Activated CD8-positive, alpha-beta T cell treated with anti-CD3 and anti-CD28 coated beads for 36 hours (primary cell): ENCODE measurements around the gene IKZF1. TPM values are rescaled to one million over a fixed set of nuclear protein-coding genes. Genes with fewer than 3 reads are reported as not detected.

Source experiments
- ATAC-seq: fragments of 200-7000 bp; cut with Tn5 transposase; one replicate; pipeline ENCODE4 v1.10.0; 2021; ENCODE audit warnings: mild to moderate bottlenecking, moderate library complexity
- CTCF ChIA-PET: fragments of 350-600 bp; sonication (Branson Sonifier 250); formaldehyde crosslinking; loops from one replicate; lab custom pipeline; 2021; ENCODE audit warnings: antibody characterized with exemption; lab: Charles Lee
- POLR2A ChIA-PET: fragments of 350-600 bp; sonication (Branson Sonifier 250); formaldehyde crosslinking; loops from one replicate; lab custom pipeline; 2021; ENCODE audit warnings: antibody characterized with exemption; lab: Charles Lee
- DNase-seq: peaks from one replicate; pipeline ENCODE4 v3.0.0-alpha.2; 2020
- H3K27ac Mint-ChIP-seq: one replicate; pipeline ENCODE4 v1.8.0; 2021; ENCODE audit warnings: mild to moderate bottlenecking, mixed read lengths
- H3K27me3 Mint-ChIP-seq: one replicate; pipeline ENCODE4 v1.8.0; 2021; ENCODE audit warnings: mixed read lengths
- H3K36me3 Mint-ChIP-seq: one replicate; pipeline ENCODE4 v1.8.0; 2021; ENCODE audit warnings: low read depth, mixed read lengths
- H3K4me1 Mint-ChIP-seq: one replicate; pipeline ENCODE4 v1.8.0; 2021; ENCODE audit warnings: low read depth, mixed read lengths
- H3K4me3 Mint-ChIP-seq: one replicate; pipeline ENCODE4 v1.8.0; 2021; ENCODE audit warnings: mild to moderate bottlenecking, moderate library complexity, mixed read lengths
- H3K9me3 Mint-ChIP-seq: one replicate; pipeline ENCODE4 v1.8.0; 2021; ENCODE audit warnings: mixed read lengths
- intact Hi-C: fragments of 100-400 bp; cut with micrococcal nuclease; formaldehyde crosslinking; loops from one replicate; pipeline ENCODE4 v1.10.0; 2022
- total RNA-seq, 2 experiments: library from RNA; stranded (reverse); gene quantifications; one replicate each; pipeline ENCODE4 v1.2.3, GENCODE V29; 2021
- TF ChIP-seq, protein P1 (sequence below): fragments of 200-600 bp; IDR thresholded peaks from one replicate; pipeline ENCODE4 v1.8.0; 2022; ENCODE audit warnings: antibody characterized with exemption, mild to moderate bottlenecking

The IKZF1 gene
- total RNA-seq, 2 experiments from 2014 or later = 277 to 295 TPM

DNA sequence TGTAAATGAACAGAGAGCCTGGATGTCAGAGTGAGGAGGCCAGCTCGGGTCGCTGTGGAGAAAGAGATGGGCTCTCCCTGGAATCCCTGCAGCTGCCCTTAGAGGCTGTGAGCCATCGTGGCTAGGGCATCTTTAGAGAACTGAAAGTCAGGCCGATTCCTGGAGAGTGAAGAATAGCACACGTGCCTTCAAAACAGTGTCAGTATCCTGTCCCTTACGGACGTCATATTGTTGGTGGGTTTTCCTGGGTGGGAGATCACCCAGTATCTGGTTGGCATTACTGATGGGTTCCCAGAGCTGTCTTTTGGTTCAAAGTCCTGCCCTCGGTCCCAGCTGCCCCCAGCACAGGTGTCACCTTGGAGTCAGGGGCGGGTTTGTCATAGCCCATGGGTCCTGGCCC lies 25.3 kb downstream of the IKZF1 start:
- H3K27ac Mint-ChIP-seq = no peak overlapping the region
- H3K4me3 Mint-ChIP-seq = no peak overlapping the region
- peaks cover 69% of the 10 kb centered on the region for H3K36me3 Mint-ChIP-seq
- ChIA-PET CTCF (interaction anchor here (0.6 to 6.4 kb wide), 7 partner anchors 10 to 87 kb away, joined by 3 to 37 read pairs (median 5); no protein-coding TSS in a partner anchor), POLR2A (interaction anchor here (1.0 to 30.3 kb wide), 4 partner anchors 7 to 26 kb away, joined by 3 to 1646 read pairs (median 54); no protein-coding TSS in a partner anchor)
- DNase-seq (peak; percentile 25), ATAC-seq (no peak)
- peaks cover 78% of the 10 kb centered on the region for H3K4me1 Mint-ChIP-seq
- no peaks in the 10 kb centered on the region for H3K27me3 Mint-ChIP-seq
- H3K9me3 Mint-ChIP-seq = no peaks in the 10 kb centered on the region
- intact Hi-C loops = loop anchor here (2.0 to 5.0 kb wide), 2 partner anchors 13 to 38 kb away; no protein-coding TSS in a partner anchor
- TF ChIP-seq, protein P1, sequence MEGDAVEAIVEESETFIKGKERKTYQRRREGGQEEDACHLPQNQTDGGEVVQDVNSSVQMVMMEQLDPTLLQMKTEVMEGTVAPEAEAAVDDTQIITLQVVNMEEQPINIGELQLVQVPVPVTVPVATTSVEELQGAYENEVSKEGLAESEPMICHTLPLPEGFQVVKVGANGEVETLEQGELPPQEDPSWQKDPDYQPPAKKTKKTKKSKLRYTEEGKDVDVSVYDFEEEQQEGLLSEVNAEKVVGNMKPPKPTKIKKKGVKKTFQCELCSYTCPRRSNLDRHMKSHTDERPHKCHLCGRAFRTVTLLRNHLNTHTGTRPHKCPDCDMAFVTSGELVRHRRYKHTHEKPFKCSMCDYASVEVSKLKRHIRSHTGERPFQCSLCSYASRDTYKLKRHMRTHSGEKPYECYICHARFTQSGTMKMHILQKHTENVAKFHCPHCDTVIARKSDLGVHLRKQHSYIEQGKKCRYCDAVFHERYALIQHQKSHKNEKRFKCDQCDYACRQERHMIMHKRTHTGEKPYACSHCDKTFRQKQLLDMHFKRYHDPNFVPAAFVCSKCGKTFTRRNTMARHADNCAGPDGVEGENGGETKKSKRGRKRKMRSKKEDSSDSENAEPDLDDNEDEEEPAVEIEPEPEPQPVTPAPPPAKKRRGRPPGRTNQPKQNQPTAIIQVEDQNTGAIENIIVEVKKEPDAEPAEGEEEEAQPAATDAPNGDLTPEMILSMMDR = no peak

- CTCF ChIA-PET = interaction anchor here (0.6 to 6.4 kb wide), 8 partner anchors 10 to 87 kb away, joined by 3 to 37 read pairs (median 5); no protein-coding TSS in a partner anchor
- H3K9me3 Mint-ChIP-seq = no peaks in the 10 kb centered on the region
- POLR2A ChIA-PET = interaction anchor here (1.0 to 30.3 kb wide), 4 partner anchors 8 to 25 kb away, joined by 3 to 1646 read pairs (median 54); no protein-coding TSS in a partner anchor
- H3K36me3 Mint-ChIP-seq = peaks cover 64% of the 10 kb centered on the region
- peaks cover 73% of the 10 kb centered on the region for H3K4me1 Mint-ChIP-seq
- H3K27ac Mint-ChIP-seq = no peak overlapping the region
- TF ChIP-seq, protein P1 = no peak
- H3K4me3 Mint-ChIP-seq = no peak overlapping the region
- ATAC-seq (no peak), DNase-seq (no peak)
- intact Hi-C loops = loop anchor here (2.0 to 5.0 kb wide), 2 partner anchors 13 to 37 kb away; no protein-coding TSS in a partner anchor
- no peaks in the 10 kb centered on the region for H3K27me3 Mint-ChIP-seq
These were observed 25.7 kb downstream of the IKZF1 start for GRCh38 chr7:50330254-50330653.

DNA sequence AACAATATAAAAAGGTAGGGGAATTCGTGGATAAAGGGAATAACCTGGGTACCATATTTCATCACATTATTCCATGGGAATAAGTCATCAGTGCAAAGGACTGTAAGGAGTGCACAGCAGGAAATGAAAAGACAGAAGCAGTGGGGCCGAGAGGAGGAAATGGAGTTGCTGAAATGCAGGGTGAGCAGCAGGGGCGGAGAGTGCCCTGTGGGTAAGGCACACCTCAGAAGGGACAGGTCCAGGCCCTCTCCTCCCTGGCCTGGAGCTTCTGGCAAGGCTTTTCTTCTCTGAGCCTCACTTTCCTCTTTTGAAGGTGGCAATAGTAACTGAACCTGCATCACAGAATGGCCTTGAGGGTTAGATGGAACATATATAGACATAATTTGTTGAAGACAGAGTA lies 26.2 kb downstream of the IKZF1 start:
- ChIA-PET POLR2A (interaction anchor here (1.0 to 30.3 kb wide), 6 partner anchors 8 to 121 kb away, joined by 3 to 1646 read pairs (median 8); no protein-coding TSS in a partner anchor), CTCF (interaction anchor here (1.4 to 6.4 kb wide), 9 partner anchors 11 to 86 kb away, joined by 4 to 37 read pairs (median 5); no protein-coding TSS in a partner anchor)
- no peaks in the 10 kb centered on the region for H3K9me3 Mint-ChIP-seq
- peaks cover 68% of the 10 kb centered on the region for H3K4me1 Mint-ChIP-seq
- ATAC-seq (no peak), DNase-seq (peak; percentile 55)
- intact Hi-C loops = loop anchor here (2.0 to 5.0 kb wide), 2 partner anchors 14 to 37 kb away; no protein-coding TSS in a partner anchor
- TF ChIP-seq, protein P1 = no peak
- no peak overlapping the region for H3K27ac Mint-ChIP-seq
- H3K4me3 Mint-ChIP-seq = no peak overlapping the region
- H3K27me3 Mint-ChIP-seq = no peaks in the 10 kb centered on the region
- H3K36me3 Mint-ChIP-seq = peaks cover 60% of the 10 kb centered on the region

DNA sequence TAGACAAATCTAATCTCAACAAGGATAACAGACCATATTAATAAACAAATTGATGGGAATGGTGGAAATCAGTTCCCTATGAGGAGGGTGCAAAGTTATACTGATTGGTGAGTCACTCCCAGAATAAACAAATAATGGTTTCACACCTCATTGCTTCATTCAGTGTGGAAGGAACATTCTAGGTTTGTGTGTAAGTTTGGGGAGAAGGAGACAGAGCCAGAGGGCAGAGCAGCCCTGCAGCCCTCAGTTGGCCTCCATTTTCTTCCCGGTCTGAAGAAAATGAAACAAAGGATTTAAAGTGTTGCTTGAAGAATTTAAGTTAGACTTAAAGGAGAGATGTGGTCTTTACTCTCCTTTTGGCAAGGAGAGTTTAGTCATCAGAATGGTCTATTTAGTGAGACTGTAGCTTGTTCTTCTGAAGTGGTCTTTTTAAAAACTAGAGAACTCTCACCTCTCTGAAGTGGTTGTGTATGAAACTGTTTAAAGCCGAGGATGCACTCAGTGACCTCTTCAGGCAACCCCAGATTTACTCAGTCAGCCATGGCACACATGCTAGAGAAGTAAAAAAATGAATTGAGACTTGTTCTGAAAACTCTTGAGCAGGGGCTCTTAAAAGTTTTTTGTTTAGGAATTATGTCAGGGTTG lies 27.2 kb downstream of the IKZF1 start:
- H3K27me3 Mint-ChIP-seq = no peaks in the 10 kb centered on the region
- TF ChIP-seq, protein P1 = no peak
- intact Hi-C loops = loop anchor here (2.0 to 5.0 kb wide), 2 partner anchors 15 to 36 kb away; no protein-coding TSS in a partner anchor
- no peaks in the 10 kb centered on the region for H3K9me3 Mint-ChIP-seq
- DNase-seq = peak; percentile 73
- ChIA-PET CTCF (interaction anchor here (1.0 to 6.4 kb wide), 7 partner anchors 12 to 125 kb away, joined by 3 to 37 read pairs (median 5); no protein-coding TSS in a partner anchor), POLR2A (interaction anchor here (0.6 to 30.3 kb wide), 8 partner anchors 9 to 141 kb away, joined by 3 to 1646 read pairs (median 4); no protein-coding TSS in a partner anchor)
- peaks cover 57% of the 10 kb centered on the region for H3K36me3 Mint-ChIP-seq
- peak; percentile 64 for ATAC-seq
- H3K27ac Mint-ChIP-seq = no peak overlapping the region
- peaks cover 60% of the 10 kb centered on the region for H3K4me1 Mint-ChIP-seq
- H3K4me3 Mint-ChIP-seq = no peak overlapping the region
